Neuronal stem cell (in vitro differentiated cells): Measurements from ENCODE around the gene ANKS6.

Experiments
- DNase-seq: peaks from one replicate; pipeline ENCODE4 v3.0.0-alpha.2; 2013; ENCODE audit warnings: low spot score
- H2AFZ ChIP-seq: one replicate; pipeline ENCODE4 v1.6.1; 2013; ENCODE audit warnings: mild to moderate bottlenecking, low read length, inconsistent platforms
- H2AK5ac ChIP-seq: 2 replicates; pipeline ENCODE4 v1.6.1; 2013; ENCODE audit warnings: low read depth, mild to moderate bottlenecking, inconsistent platforms, low read length, moderate library complexity, mixed read lengths
- H2BK120ac ChIP-seq: 2 replicates; pipeline ENCODE4 v1.6.1; 2013; ENCODE audit warnings: low read depth, mild to moderate bottlenecking, inconsistent platforms, low read length, moderate library complexity, mixed read lengths
- H2BK12ac ChIP-seq: one replicate; pipeline ENCODE4 v1.6.1; 2013; ENCODE audit warnings: low read length, inconsistent platforms
- H2BK15ac ChIP-seq: 2 replicates; pipeline ENCODE4 v1.6.1; 2013; ENCODE audit warnings: mild to moderate bottlenecking, low read length, inconsistent platforms, mixed read lengths
- H2BK5ac ChIP-seq: one replicate; pipeline ENCODE4 v1.6.1; 2013; ENCODE audit warnings: inconsistent platforms, mild to moderate bottlenecking, low read length, moderate library complexity
- H3K14ac ChIP-seq: one replicate; pipeline ENCODE4 v1.6.1; 2013; ENCODE audit warnings: low read length, inconsistent platforms
- H3K18ac ChIP-seq: 2 replicates; pipeline ENCODE4 v1.6.1; 2013; ENCODE audit warnings: low read length, inconsistent platforms
- H3K23ac ChIP-seq: 2 replicates; pipeline ENCODE4 v1.6.1; 2013; ENCODE audit warnings: low read depth, mild to moderate bottlenecking, mixed read lengths, low read length, inconsistent platforms; ENCODE audit not compliant: poor library complexity
- H3K27ac ChIP-seq: replicated peaks from 3 replicates; pipeline ENCODE4 v1.5.1; 2013; ENCODE audit warnings: low read length, inconsistent platforms
- H3K27me3 ChIP-seq, 3 experiments: 2 replicates each; pipeline ENCODE4 v1.6.1; 2013; ENCODE audit warnings: low read length in 3 of 3, mild to moderate bottlenecking in 2 of 3, inconsistent platforms in 1 of 3, low read depth in 1 of 3, mixed read lengths in 1 of 3, moderate library complexity in 1 of 3; ENCODE audit not compliant: control insufficient read depth in 3 of 3, insufficient read depth in 3 of 3
- H3K36me3 ChIP-seq, 2 donors: replicated peaks in 1 of 2; 2 replicates each; pipeline ENCODE4 v1.6.1; 2013; ENCODE audit warnings: low read length in 2 of 2; ENCODE audit not compliant: control insufficient read depth in 2 of 2, insufficient read depth in 2 of 2
- H3K4ac ChIP-seq: 2 replicates; pipeline ENCODE4 v1.6.1; 2013; ENCODE audit warnings: inconsistent platforms, mild to moderate bottlenecking, low read length, moderate library complexity
- H3K4me1 ChIP-seq, 2 donors: 1 replicate in 1 of 2; 2 replicates in 1 of 2; pipeline ENCODE4 v1.6.1; 2013; ENCODE audit warnings: low read length in 2 of 2, low read depth in 1 of 2; ENCODE audit not compliant: control insufficient read depth in 2 of 2, insufficient read depth in 1 of 2
- H3K4me2 ChIP-seq: one replicate; pipeline ENCODE4 v1.6.1; 2013; ENCODE audit warnings: mild to moderate bottlenecking, low read length, inconsistent platforms; ENCODE audit not compliant: insufficient read depth, poor library complexity, severe bottlenecking
- H3K4me3 ChIP-seq, 2 donors: 2 replicates each; pipeline ENCODE4 v1.5.1; 2013; ENCODE audit warnings: low read length in 2 of 2, mild to moderate bottlenecking in 2 of 2, inconsistent platforms in 1 of 2, moderate library complexity in 1 of 2
- H3K79me1 ChIP-seq: one replicate; pipeline ENCODE4 v1.6.1; 2013; ENCODE audit warnings: low read depth, mild to moderate bottlenecking, inconsistent platforms, low read length, moderate library complexity
- H3K9ac ChIP-seq: one replicate; pipeline ENCODE4 v1.6.1; 2013; ENCODE audit warnings: mild to moderate bottlenecking, low read depth, low read length, inconsistent platforms; ENCODE audit not compliant: poor library complexity
- H3K9me3 ChIP-seq, 2 donors: replicated peaks in 1 of 2; 2 replicates each; pipeline versions ENCODE3 to v1.6.1; 2013; ENCODE audit warnings: low read length in 2 of 2, mild to moderate bottlenecking in 2 of 2, inconsistent platforms in 1 of 2, low read depth in 1 of 2, mixed read lengths in 1 of 2, moderate library complexity in 1 of 2; ENCODE audit not compliant: control insufficient read depth in 2 of 2, insufficient read depth in 1 of 2
- H4K8ac ChIP-seq: one replicate; pipeline ENCODE4 v1.6.1; 2013; ENCODE audit warnings: low read depth, mild to moderate bottlenecking, inconsistent platforms, low read length, moderate library complexity
- H4K91ac ChIP-seq: one replicate; pipeline ENCODE4 v1.6.1; 2013; ENCODE audit warnings: low read length, low read depth, mild to moderate bottlenecking, inconsistent platforms; ENCODE audit not compliant: poor library complexity
- WGBS, 2 donors: extraction: QIAGEN DNeasy Blood & Tissue Kit; methylation state at CpG; one replicate each; pipeline ENCODE4 v1.1.7; 2013; ENCODE audit warnings: missing lambda C conversion rate in 2 of 2, mixed read lengths in 1 of 2; ENCODE audit not compliant: insufficient read length in 2 of 2, insufficient replicate concordance in 1 of 2; ENCODE audit errors: extremely low coverage in 2 of 2; 5-methylcytosine and 5-hydroxymethylcytosine counted together

Gene ANKS6

GRCh38 chr9:98793031-98793430, 3.3 kb downstream of the ANKS6 start:
- no peak overlapping the region for H3K9ac ChIP-seq
- no peak overlapping the region for H2BK12ac ChIP-seq
- no CpG with 5 or more reads among the region's 2 CpGs for whole genome bisulfite sequencing, 2 donors
- H3K79me1 ChIP-seq = peaks cover 4% of the 10 kb centered on the region
- no peak overlapping the region for H3K4me3 ChIP-seq
- no peak overlapping the region for H2BK5ac ChIP-seq
- H3K27ac ChIP-seq = no peak overlapping the region
- no peak overlapping the region for H4K91ac ChIP-seq
- no peak overlapping the region for H3K4ac ChIP-seq
- no peak overlapping the region for H2AFZ ChIP-seq
- no peak overlapping the region for H3K18ac ChIP-seq
- no peak for DNase-seq
- H3K9me3 ChIP-seq = peaks cover 0 to 4% of the 10 kb centered on the region in 2 donors
- no peak overlapping the region for H3K23ac ChIP-seq
- peaks cover 0 to 2% (median 0%) of the 10 kb centered on the region in 3 experiments for H3K27me3 ChIP-seq
- no peak overlapping the region for H2AK5ac ChIP-seq
- peaks cover 7 to 23% of the 10 kb centered on the region in 2 donors for H3K4me1 ChIP-seq
- H3K14ac ChIP-seq = no peak overlapping the region
- peaks cover 14 to 29% of the 10 kb centered on the region in 2 donors for H3K36me3 ChIP-seq
- H4K8ac ChIP-seq = no peak overlapping the region
- H2BK15ac ChIP-seq = no peak overlapping the region
- no peak overlapping the region for H2BK120ac ChIP-seq
- H3K4me2 ChIP-seq = no peak overlapping the region

GRCh38 chr9:98791608-98792490, 4.5 kb downstream of the ANKS6 start:
- DNase-seq = no peak
- Histone ChIP-seq H3K4me1 (peaks cover 7 to 23% of the 10 kb centered on the region in 2 donors), H3K9ac (peak overlapping the region; percentile 70), H2BK15ac (peak overlapping the region; percentile 22), H2AK5ac (peak overlapping the region; percentile 67), H3K18ac (peak overlapping the region; percentile 79), H2BK5ac (peak overlapping the region; percentile 27), H3K27me3 (peaks cover 0 to 1% (median 0%) of the 10 kb centered on the region in 3 experiments), H3K14ac (peak overlapping the region; percentile 66), H3K79me1 (peaks cover 4% of the 10 kb centered on the region), H4K8ac (no peak overlapping the region), H2BK12ac (no peak overlapping the region), H3K4ac (no peak overlapping the region), H2AFZ (peak overlapping the region; percentile 83), H2BK120ac (no peak overlapping the region), H3K36me3 (peaks cover 14 to 35% of the 10 kb centered on the region in 2 donors), H3K4me3 (no peak overlapping the region), H3K27ac (peak overlapping the region; percentile 0), H3K9me3 (no peaks in the 10 kb centered on the region), H3K4me2 (no peak overlapping the region), H4K91ac (no peak overlapping the region), H3K23ac (no peak overlapping the region)
- no CpG with 5 or more reads among the region's 18 CpGs for WGBS, 2 donors

- DNase-seq = peak; percentile 70
- no peak overlapping the region for H3K4me2 ChIP-seq
- no peak overlapping the region for H3K23ac ChIP-seq
- peak overlapping the region; percentile 79 for H3K18ac ChIP-seq
- peak overlapping the region; percentile 83 for H2AFZ ChIP-seq
- WGBS, 2 donors = no CpG with 5 or more reads among the region's 10 CpGs
- peak overlapping the region; percentile 33 for H4K91ac ChIP-seq
- no peaks in the 10 kb centered on the region for H3K9me3 ChIP-seq
- no peak overlapping the region for H2BK12ac ChIP-seq
- no peak overlapping the region for H3K9ac ChIP-seq
- peak overlapping the region; percentile 0 for H3K27ac ChIP-seq
- H2BK120ac ChIP-seq = no peak overlapping the region
- peaks cover 14 to 37% of the 10 kb centered on the region in 2 donors for H3K36me3 ChIP-seq
- no peak overlapping the region for H4K8ac ChIP-seq
- no peak overlapping the region for H3K4ac ChIP-seq
- H3K4me1 ChIP-seq = peaks cover 7 to 20% of the 10 kb centered on the region in 2 donors
- no peak overlapping the region for H3K4me3 ChIP-seq
- peaks cover 4% of the 10 kb centered on the region for H3K79me1 ChIP-seq
- H2AK5ac ChIP-seq = peak overlapping the region; percentile 67
- H2BK15ac ChIP-seq = peak overlapping the region; percentile 22
- H3K14ac ChIP-seq = no peak overlapping the region
- H3K27me3 ChIP-seq = no peaks in the 10 kb centered on the region
- peak overlapping the region; percentile 27 for H2BK5ac ChIP-seq
Measured at GRCh38 chr9:98790842-98791607, 5.3 kb downstream of the ANKS6 start.
